Mammary epithelial cell (primary cell): Measurements from ENCODE around the gene ITIH1.
"Not testable (repeated sequence)": the region's sequence is repeated elsewhere in the genome, so short reads cannot be mapped to it uniquely, and the experiment has no call there.

Experiments
- CTCF ChIP-seq, 2 donors: IDR thresholded peaks in 1 of 2; conservative IDR thresholded peaks in 1 of 2; 2 replicates each; pipeline ENCODE4 v1.5.1; 2011 to 2012; ENCODE audit warnings: inconsistent platforms in 2 of 2, low read length in 2 of 2, mild to moderate bottlenecking in 2 of 2, control low read depth in 1 of 2, low read depth in 1 of 2; ENCODE audit not compliant: insufficient read depth in 1 of 2; ENCODE audit errors: extremely low read depth in 1 of 2
- EZH2 ChIP-seq: IDR thresholded peaks from 2 replicates; pipeline ENCODE4 v1.6.1; 2012; ENCODE audit warnings: low read length, inconsistent platforms, borderline replicate concordance

- not testable (repeated sequence) for TF ChIP-seq CTCF (conservative IDR thresholded peaks at IDR 0.05 in 1 of 2, IDR thresholded peaks at IDR 0.05 in 1 of 2; ENCODE audit: extremely low read depth in 1 of 2, insufficient read depth in 1 of 2, low read depth in 1 of 2, low read length in 2 of 2); EZH2
Observed at GRCh38 chr3:52728753-52729152, 48.6 kb upstream of the ITIH1 start.
